Calu3 (cell line): Measurements from ENCODE around the gene NTSR1. TPM values are rescaled to one million over a fixed set of nuclear protein-coding genes. Genes with fewer than 3 reads are reported as not detected.

Experiments used
- BruUV-seq: library from RNA; stranded (reverse); fragments of 400-500 nt; replicated peaks from 2 replicates; lab custom pipeline; 2021; lab: Mats Ljungman, UMichigan
- CTCF ChIA-PET: fragments of 300-600 bp; sonication (Branson Sonifier 250); formaldehyde crosslinking; loops from one replicate; lab custom pipeline; 2022; ENCODE audit warnings: antibody characterized with exemption; lab: Charles Lee
- DNase-seq: peaks from one replicate; pipeline ENCODE4 v3.0.0; 2022
- H3K27ac Mint-ChIP-seq: one replicate; pipeline ENCODE4 v1.8.0; 2022; ENCODE audit warnings: mixed read lengths; ENCODE audit not compliant: unreplicated experiment
- H3K27me3 Mint-ChIP-seq: one replicate; pipeline ENCODE4 v1.8.0; 2022; ENCODE audit warnings: mixed read lengths; ENCODE audit not compliant: unreplicated experiment
- H3K36me3 Mint-ChIP-seq: one replicate; pipeline ENCODE4 v1.8.0; 2022; ENCODE audit warnings: mild to moderate bottlenecking, moderate library complexity, mixed read lengths; ENCODE audit not compliant: insufficient read depth, unreplicated experiment
- H3K4me1 Mint-ChIP-seq: one replicate; pipeline ENCODE4 v1.8.0; 2022; ENCODE audit warnings: mild to moderate bottlenecking, low read depth, mixed read lengths; ENCODE audit not compliant: unreplicated experiment
- H3K4me3 Mint-ChIP-seq: one replicate; pipeline ENCODE4 v1.8.0; 2022; ENCODE audit warnings: mild to moderate bottlenecking, low read depth, moderate library complexity, mixed read lengths; ENCODE audit not compliant: unreplicated experiment
- H3K9me3 Mint-ChIP-seq: one replicate; pipeline ENCODE4 v1.8.0; 2022; ENCODE audit warnings: low read depth, mixed read lengths; ENCODE audit not compliant: unreplicated experiment
- intact Hi-C: fragments of 100-400 bp; cut with micrococcal nuclease; formaldehyde crosslinking; loops from one replicate; pipeline ENCODE4 v1.10.0; 2022; ENCODE audit not compliant: unreplicated experiment
- total RNA-seq: library from RNA; stranded (reverse); gene quantifications from 2 replicates; pipeline ENCODE4 v1.2.3, GENCODE V29; 2022
- TF ChIP-seq, protein P1 (sequence below): fragments of 200-600 bp; IDR thresholded peaks from one replicate; pipeline ENCODE4 v1.8.0; 2022; ENCODE audit warnings: antibody characterized with exemption; ENCODE audit not compliant: unreplicated experiment

The NTSR1 gene
- total RNA-seq, 1 experiment from 2014 or later: not detected

DNA sequence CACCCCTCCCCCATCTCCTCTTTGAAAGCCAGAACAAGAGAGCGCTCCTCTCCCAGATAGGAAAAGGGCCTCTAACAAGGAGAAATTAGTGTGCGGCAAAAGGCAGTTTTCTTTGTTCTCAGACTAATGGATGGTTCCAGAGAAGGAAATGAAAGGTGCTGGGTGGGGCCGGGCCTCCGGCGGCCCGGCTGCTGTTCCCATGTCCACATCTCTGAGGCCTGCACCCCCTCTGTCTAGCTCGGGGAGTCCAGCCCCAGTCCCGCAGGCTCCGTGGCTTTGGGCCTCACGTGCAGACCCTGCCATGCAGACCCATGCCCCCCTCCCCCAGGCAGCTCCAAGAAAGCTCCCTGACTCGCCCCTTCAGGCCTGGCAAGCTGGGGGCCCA is 51.8 kb downstream of the NTSR1 start:
- BruUV-seq: no TSS peak
- Mint-ChIP-seq H3K4me3 (no peak overlapping the region), H3K27me3 (peaks cover 82% of the 10 kb centered on the region), H3K27ac (no peak overlapping the region), H3K36me3 (no peaks in the 10 kb centered on the region), H3K9me3 (no peaks in the 10 kb centered on the region), H3K4me1 (peaks cover 8% of the 10 kb centered on the region)
- TF ChIP-seq, protein P1, sequence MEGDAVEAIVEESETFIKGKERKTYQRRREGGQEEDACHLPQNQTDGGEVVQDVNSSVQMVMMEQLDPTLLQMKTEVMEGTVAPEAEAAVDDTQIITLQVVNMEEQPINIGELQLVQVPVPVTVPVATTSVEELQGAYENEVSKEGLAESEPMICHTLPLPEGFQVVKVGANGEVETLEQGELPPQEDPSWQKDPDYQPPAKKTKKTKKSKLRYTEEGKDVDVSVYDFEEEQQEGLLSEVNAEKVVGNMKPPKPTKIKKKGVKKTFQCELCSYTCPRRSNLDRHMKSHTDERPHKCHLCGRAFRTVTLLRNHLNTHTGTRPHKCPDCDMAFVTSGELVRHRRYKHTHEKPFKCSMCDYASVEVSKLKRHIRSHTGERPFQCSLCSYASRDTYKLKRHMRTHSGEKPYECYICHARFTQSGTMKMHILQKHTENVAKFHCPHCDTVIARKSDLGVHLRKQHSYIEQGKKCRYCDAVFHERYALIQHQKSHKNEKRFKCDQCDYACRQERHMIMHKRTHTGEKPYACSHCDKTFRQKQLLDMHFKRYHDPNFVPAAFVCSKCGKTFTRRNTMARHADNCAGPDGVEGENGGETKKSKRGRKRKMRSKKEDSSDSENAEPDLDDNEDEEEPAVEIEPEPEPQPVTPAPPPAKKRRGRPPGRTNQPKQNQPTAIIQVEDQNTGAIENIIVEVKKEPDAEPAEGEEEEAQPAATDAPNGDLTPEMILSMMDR: no peak
- CTCF ChIA-PET: interaction anchor here (0.5 kb wide), 1 partner anchor 8 kb away, joined by 4 read pairs; no protein-coding TSS in a partner anchor
- no peak for DNase-seq
- intact Hi-C loops: no loop called here

DNA sequence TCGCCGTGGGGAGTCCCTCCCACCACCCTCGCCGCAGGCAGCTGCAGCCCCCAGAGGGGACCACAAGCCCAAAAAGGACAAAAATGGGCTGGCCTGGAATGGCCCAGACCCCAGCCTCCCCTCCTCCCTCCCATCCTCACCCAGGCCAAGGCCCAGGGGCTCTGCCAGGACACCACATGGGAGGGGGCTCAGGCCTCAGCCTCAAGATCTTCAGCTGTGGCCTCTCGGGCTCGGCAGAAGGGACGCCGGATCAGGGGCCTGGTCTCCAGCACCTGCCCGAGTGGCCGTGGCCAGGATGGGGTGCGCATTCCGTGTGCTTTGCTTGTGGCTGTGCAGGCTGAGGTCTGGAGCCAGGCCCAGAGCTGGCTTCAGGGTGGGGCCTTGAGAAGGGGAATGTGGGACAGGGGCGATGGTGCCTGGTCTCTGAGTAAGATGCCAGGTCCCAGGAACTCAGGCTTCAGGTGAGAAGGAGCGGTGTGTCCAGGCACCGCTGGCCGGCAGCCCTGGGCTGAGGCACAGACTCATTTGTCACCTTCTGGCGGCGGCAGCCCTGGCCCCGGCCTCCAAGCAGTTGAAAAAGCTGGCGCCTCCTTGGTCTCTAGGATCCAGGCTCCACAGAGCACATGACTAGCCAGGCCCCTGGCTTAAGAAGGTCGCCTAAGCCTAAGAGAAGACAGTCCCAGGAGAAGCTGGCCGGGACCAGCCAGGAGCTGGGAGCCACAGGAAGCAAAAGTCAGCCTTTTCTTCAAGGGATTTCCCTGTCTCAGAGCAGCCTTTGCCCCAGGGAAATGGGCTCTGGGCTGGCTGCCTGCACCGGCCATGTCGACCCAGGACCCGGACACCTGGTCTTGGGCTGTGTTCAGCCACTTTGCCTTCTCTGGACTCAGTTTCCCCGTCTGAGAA is 52.5 kb downstream of the NTSR1 start:
- CTCF ChIA-PET: interaction anchor here (0.5 to 0.6 kb wide), 2 partner anchors 9 to 43 kb away, joined by 3 to 4 read pairs; no protein-coding TSS in a partner anchor
- intact Hi-C loops: no loop called here
- Mint-ChIP-seq H3K36me3 (no peaks in the 10 kb centered on the region), H3K4me3 (no peak overlapping the region), H3K27me3 (peaks cover 80% of the 10 kb centered on the region), H3K27ac (no peak overlapping the region), H3K4me1 (peaks cover 8% of the 10 kb centered on the region), H3K9me3 (no peaks in the 10 kb centered on the region)
- TF ChIP-seq, protein P1: no peak
- no peak for DNase-seq
- no TSS peak for BruUV-seq

DNA sequence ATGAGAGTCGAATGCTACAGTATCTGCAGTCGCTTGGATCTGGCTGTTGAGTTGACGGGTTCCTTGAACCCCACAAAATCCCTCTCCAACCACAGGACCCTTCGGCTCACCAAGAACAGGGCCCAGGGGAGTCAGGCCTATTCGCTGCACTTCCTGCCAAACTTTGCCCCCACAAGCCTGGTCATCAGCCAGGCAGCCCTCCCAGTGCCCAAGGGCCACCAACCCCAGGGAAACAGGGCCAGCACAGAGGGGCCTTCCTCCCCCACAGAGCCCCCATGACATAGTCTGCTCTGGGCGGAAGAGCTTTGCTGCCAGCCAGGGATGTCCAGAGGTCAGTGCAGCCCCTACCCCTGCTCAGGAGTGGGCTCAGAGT is 53.1 kb downstream of the NTSR1 start:
- no peak for DNase-seq
- H3K27me3 Mint-ChIP-seq: peaks cover 80% of the 10 kb centered on the region
- H3K27ac Mint-ChIP-seq: no peak overlapping the region
- intact Hi-C loops: no loop called here
- no peaks in the 10 kb centered on the region for H3K9me3 Mint-ChIP-seq
- CTCF ChIA-PET: interaction anchor here (0.6 kb wide), 1 partner anchor 43 kb away, joined by 3 read pairs; no protein-coding TSS in a partner anchor
- TF ChIP-seq, protein P1: no peak
- no peaks in the 10 kb centered on the region for H3K36me3 Mint-ChIP-seq
- H3K4me3 Mint-ChIP-seq: no peak overlapping the region
- no TSS peak for BruUV-seq
- H3K4me1 Mint-ChIP-seq: peaks cover 14% of the 10 kb centered on the region

DNA sequence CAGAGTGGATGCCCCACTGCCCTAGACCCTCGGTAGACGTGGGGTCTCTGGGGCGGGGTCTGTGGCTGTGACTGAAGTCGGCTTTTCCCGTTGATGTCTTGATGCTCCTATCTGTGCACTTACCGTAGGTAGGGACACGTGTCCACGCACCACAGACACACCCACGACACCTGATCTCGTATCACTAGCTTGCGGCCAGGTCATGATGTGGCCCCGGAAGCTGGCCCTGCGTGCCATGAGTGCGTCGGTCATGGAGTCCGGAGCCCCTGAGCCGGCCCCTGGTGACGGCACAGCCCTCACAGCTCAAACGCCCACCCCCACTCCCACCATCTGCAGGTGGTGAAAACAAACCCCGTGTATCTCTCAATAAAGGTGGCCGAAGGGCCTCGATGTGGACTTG is 53.7 kb downstream of the NTSR1 start:
- H3K36me3 Mint-ChIP-seq: no peaks in the 10 kb centered on the region
- no TSS peak for BruUV-seq
- H3K27ac Mint-ChIP-seq: no peak overlapping the region
- intact Hi-C loops: no loop called here
- peaks cover 20% of the 10 kb centered on the region for H3K4me1 Mint-ChIP-seq
- peaks cover 80% of the 10 kb centered on the region for H3K27me3 Mint-ChIP-seq
- H3K4me3 Mint-ChIP-seq: no peak overlapping the region
- CTCF ChIA-PET: interaction anchor here (0.8 kb wide), 1 partner anchor 76 kb away, joined by 4 read pairs; no protein-coding TSS in a partner anchor
- TF ChIP-seq, protein P1: no peak
- no peaks in the 10 kb centered on the region for H3K9me3 Mint-ChIP-seq
- no peak for DNase-seq
